Liver (tissue), 9 donors: ENCODE data around the gene SRGAP1. TPM values are rescaled to one million over a fixed set of nuclear protein-coding genes. Genes with fewer than 3 reads are reported as not detected.

Experiments used
- DNase-seq: peaks from one replicate; pipeline ENCODE4 v3.0.0-alpha.2; 2017; ENCODE audit warnings: low spot score
- H3K27ac ChIP-seq, 2 donors: one replicate each; pipeline ENCODE4 v1.7.0; 2013; ENCODE audit warnings: inconsistent platforms in 2 of 2, low read length in 2 of 2, control low read depth in 1 of 2, low read depth in 1 of 2, mild to moderate bottlenecking in 1 of 2
- H3K27me3 ChIP-seq, 4 donors: one replicate each; pipeline versions ENCODE4 v1.6.1 to v1.7.0; 2013; ENCODE audit warnings: low read length in 3 of 4, inconsistent platforms in 1 of 4, mild to moderate bottlenecking in 1 of 4, moderate library complexity in 1 of 4; ENCODE audit not compliant: control insufficient read depth in 4 of 4, insufficient read depth in 4 of 4
- H3K36me3 ChIP-seq, 4 donors: one replicate each; pipeline versions ENCODE4 v1.6.1 to v1.7.0; 2013; ENCODE audit warnings: low read length in 3 of 4, mild to moderate bottlenecking in 3 of 4, low read depth in 1 of 4, moderate library complexity in 1 of 4; ENCODE audit not compliant: control insufficient read depth in 4 of 4, insufficient read depth in 3 of 4
- H3K4me1 ChIP-seq, 4 donors: one replicate each; pipeline versions ENCODE4 v1.6.1 to v1.7.0; 2013; ENCODE audit warnings: low read length in 3 of 4, mild to moderate bottlenecking in 3 of 4, moderate library complexity in 1 of 4; ENCODE audit not compliant: control insufficient read depth in 4 of 4, insufficient read depth in 4 of 4
- H3K4me3 ChIP-seq, 3 donors: one replicate each; pipeline versions ENCODE4 v1.6.1 to v1.7.0; 2013; ENCODE audit warnings: low read length in 3 of 3, control low read depth in 1 of 3, low read depth in 1 of 3, mild to moderate bottlenecking in 1 of 3
- H3K9ac ChIP-seq, 2 donors: one replicate each; pipeline ENCODE4 v1.7.0; 2013; ENCODE audit warnings: low read length in 2 of 2, mild to moderate bottlenecking in 2 of 2, moderate library complexity in 2 of 2, control low read depth in 1 of 2, low read depth in 1 of 2
- H3K9me3 ChIP-seq, 4 donors: one replicate each; pipeline versions ENCODE4 v1.6.1 to v1.7.0; 2013; ENCODE audit warnings: low read length in 3 of 4; ENCODE audit not compliant: control insufficient read depth in 4 of 4
- ATF3 ChIP-seq: IDR thresholded peaks from 2 replicates; pipeline ENCODE4 v1.6.1; 2016; ENCODE audit warnings: antibody characterized with exemption
- CTCF ChIP-seq: fragments of 150-350 bp; IDR thresholded peaks from 2 replicates; pipeline ENCODE4 v1.5.1; 2017; ENCODE audit warnings: improper control_type of control experiment, low read depth, low read length; ENCODE audit not compliant: missing input control
- EGR1 ChIP-seq, 2 donors: IDR thresholded peaks; 2 replicates each; pipeline ENCODE4 v1.6.1; 2016 to 2018; ENCODE audit warnings: antibody characterized with exemption in 2 of 2, low read depth in 2 of 2
- FOXA1 ChIP-seq: IDR thresholded peaks from 2 replicates; pipeline ENCODE4 v1.6.1; 2016; ENCODE audit warnings: antibody characterized with exemption
- FOXA2 ChIP-seq: IDR thresholded peaks from 2 replicates; pipeline ENCODE4 v1.6.1; 2016; ENCODE audit warnings: antibody characterized with exemption
- GABPA ChIP-seq, 2 donors: IDR thresholded peaks in 1 of 2; conservative IDR thresholded peaks in 1 of 2; 2 replicates each; pipeline ENCODE4 v1.6.1; 2016; ENCODE audit warnings: antibody characterized with exemption in 2 of 2, mild to moderate bottlenecking in 1 of 2, moderate library complexity in 1 of 2
- HNF4A ChIP-seq, 2 donors: conservative IDR thresholded peaks; 2 replicates each; pipeline ENCODE4 v1.6.1; 2016; ENCODE audit warnings: antibody characterized with exemption in 2 of 2, mild to moderate bottlenecking in 2 of 2
- HNF4G ChIP-seq: IDR thresholded peaks from 2 replicates; pipeline ENCODE4 v1.6.1; 2016; ENCODE audit warnings: antibody characterized with exemption
- JUND ChIP-seq, 2 donors: IDR thresholded peaks; 2 replicates each; pipeline ENCODE4 v1.6.1; 2016; ENCODE audit warnings: antibody characterized with exemption in 2 of 2
- MAX ChIP-seq: IDR thresholded peaks from 2 replicates; pipeline ENCODE4 v1.6.1; 2016; ENCODE audit warnings: antibody characterized with exemption
- NR2F2 ChIP-seq: IDR thresholded peaks from 2 replicates; pipeline ENCODE4 v1.6.1; 2016; ENCODE audit warnings: antibody characterized with exemption
- RAD21 ChIP-seq, 2 donors: IDR thresholded peaks; 2 replicates each; pipeline ENCODE4 v1.6.1; 2016; ENCODE audit warnings: antibody characterized with exemption in 2 of 2, mild to moderate bottlenecking in 2 of 2
- REST ChIP-seq: IDR thresholded peaks from 2 replicates; pipeline ENCODE4 v1.6.1; 2016; ENCODE audit warnings: antibody characterized with exemption, mild to moderate bottlenecking
- RXRA ChIP-seq, 2 donors: IDR thresholded peaks; 2 replicates each; pipeline ENCODE4 v1.6.1; 2017 to 2018; ENCODE audit warnings: antibody characterized with exemption in 2 of 2, mild to moderate bottlenecking in 1 of 2
- SP1 ChIP-seq: IDR thresholded peaks from 2 replicates; pipeline ENCODE4 v1.6.1; 2018; ENCODE audit warnings: antibody characterized with exemption, mild to moderate bottlenecking
- TAF1 ChIP-seq: conservative IDR thresholded peaks from 2 replicates; pipeline ENCODE4 v1.6.1; 2016; ENCODE audit warnings: antibody characterized with exemption, mild to moderate bottlenecking
- YY1 ChIP-seq: IDR thresholded peaks from 2 replicates; pipeline ENCODE4 v1.6.1; 2016; ENCODE audit warnings: antibody characterized with exemption, mild to moderate bottlenecking
- ZBTB33 ChIP-seq: IDR thresholded peaks from 2 replicates; pipeline ENCODE4 v1.6.1; 2016; ENCODE audit warnings: antibody characterized with exemption
- WGBS: extraction: QIAGEN DNeasy Blood & Tissue Kit; methylation state at CpG from one replicate; pipeline ENCODE4 v1.1.7; 2013; 5-methylcytosine and 5-hydroxymethylcytosine counted together
- polyA plus RNA-seq, 2 donors: library from polyadenylated mRNA; stranded (reverse) in 1 of 2; unstranded in 1 of 2; fragments of 200-250 nt in 1 of 2; fragments of >200 nt in 1 of 2; fragmentation: Nextera tagmentation in 1 of 2; extraction: Ambion mirVana in 1 of 2; gene quantifications; one replicate each; pipeline versions ENCODE4 v1.2.1 to v1.2.3, GENCODE V29; 2013 to 2015
- total RNA-seq, 2 donors: library from RNA; depleted of rRNA; stranded (reverse); fragments of >200 nt; gene quantifications; one replicate each; pipeline ENCODE4 v1.2.3, GENCODE V29; 2014
- donor health status: healthy.
- donor health status: healthy.
- donor health status: healthy.
- donor health status: healthy.
- donor health status: healthy.

The SRGAP1 gene
- total and polyA plus RNA-seq, 4 donors: 0.28 to 1.3 (median 0.85) TPM

- peak overlapping the region in 1 of 2 donors; percentile 71 for H3K27ac ChIP-seq
- H3K9me3 ChIP-seq: no peaks in the 10 kb centered on the region
- peak overlapping the region in 1 of 2 donors; percentile 12 for H3K9ac ChIP-seq
- WGBS: 35% methylated on average over 6 of the region's 6 CpGs
- peaks cover 0 to 6% (median 2%) of the 10 kb centered on the region in 4 donors for H3K4me1 ChIP-seq
- TF ChIP-seq GABPA (IDR thresholded peaks at IDR 0.05 in 1 of 2, conservative IDR thresholded peaks at IDR 0.05 in 1 of 2) (no peak), EGR1 (IDR thresholded peaks at IDR 0.05; ENCODE audit: low read depth in 2 of 2) (no peak), ATF3 (no peak), SP1 (peak; percentile 20), RXRA (IDR thresholded peaks at IDR 0.05) (peak in 1 of 2 donors; percentile 12), HNF4A (conservative IDR thresholded peaks at IDR 0.05) (peak in 1 of 2 donors; percentile 10), RAD21 (IDR thresholded peaks at IDR 0.05) (peak; percentile 11 to 25), FOXA1 (no peak), MAX (peak; percentile 91), JUND (IDR thresholded peaks at IDR 0.05) (no peak), NR2F2 (no peak), TAF1 (no peak), ZBTB33 (peak; percentile 37), FOXA2 (no peak), REST (no peak), CTCF (no peak), YY1 (peak; percentile 17), HNF4G (no peak)
- H3K36me3 ChIP-seq: no peaks in the 10 kb centered on the region
- no peak for DNase-seq
- no peaks in the 10 kb centered on the region for H3K27me3 ChIP-seq
- H3K4me3 ChIP-seq: no peak overlapping the region
Observed at GRCh38 chr12:64083285-64084210, 239.0 kb downstream of the SRGAP1 start.
